ENCODE measurements around the gene SYNDIG1.
"Not testable (repeated sequence)": the region's sequence is repeated elsewhere in the genome, so short reads cannot be mapped to it uniquely, and the experiment has no call there.

SYNDIG1 gene

DNA sequence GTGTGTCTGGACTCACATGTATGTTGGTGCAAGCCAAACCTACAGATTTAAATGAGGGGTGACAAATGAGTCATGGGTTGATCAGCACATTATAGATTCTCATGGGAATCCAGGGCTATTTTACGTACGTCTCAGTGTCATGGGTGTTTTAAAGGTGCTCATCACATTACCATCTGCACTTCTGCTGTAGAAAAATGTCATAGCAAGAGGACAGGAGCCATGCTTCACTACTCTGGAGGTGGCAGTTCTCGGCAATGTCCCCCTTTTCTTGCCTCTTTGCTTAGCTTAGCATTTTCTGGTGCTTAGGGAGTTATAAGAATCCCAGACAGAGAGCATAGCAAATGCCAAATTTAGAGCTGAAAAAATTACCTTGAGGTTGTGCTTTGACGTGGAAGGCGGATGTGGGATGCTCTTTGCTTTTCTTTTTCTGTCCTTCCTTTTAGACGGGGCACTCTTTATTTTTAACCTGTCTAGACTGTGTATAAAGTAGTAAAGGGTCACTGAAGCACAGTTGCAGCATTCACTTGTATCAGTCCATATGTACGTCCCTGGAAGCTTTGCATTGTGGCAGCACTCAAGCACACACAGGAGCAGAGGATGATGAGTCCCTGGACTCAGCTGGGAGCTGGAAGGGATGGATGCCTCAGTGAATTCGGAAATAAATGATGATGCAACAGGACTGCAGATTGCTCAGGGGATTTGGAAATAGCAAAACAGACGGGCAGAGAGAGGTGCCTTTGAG lies 139.7 kb downstream of the SYNDIG1 start:
- no peak for DNase-seq (ENCODE audit: low read depth in 1 of 2, low spot score in 1 of 2)

DNA sequence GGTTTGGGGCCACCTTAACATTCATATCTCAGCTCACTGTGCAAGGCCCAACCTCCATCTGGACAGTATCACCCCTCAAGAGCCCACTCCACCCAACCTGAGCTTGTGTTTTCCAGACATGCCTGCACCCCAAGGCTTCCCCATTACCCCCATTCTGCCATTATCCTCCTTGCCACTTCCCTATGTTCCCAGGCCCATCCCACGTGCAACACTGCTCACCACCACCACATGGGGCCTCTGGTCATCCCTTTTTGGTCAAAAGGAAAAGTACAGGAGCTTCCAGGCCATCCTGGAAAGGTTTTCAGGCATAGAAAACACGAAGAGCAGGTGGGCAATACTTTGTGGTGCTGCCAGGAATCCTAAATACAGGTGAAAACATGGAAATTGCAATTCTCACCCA lies 140.3 kb downstream of the SYNDIG1 start:
- DNase-seq (ENCODE audit: low read depth in 1 of 2, low spot score in 1 of 2) = no peak

- DNase-seq (ENCODE audit: low read depth in 1 of 2, low spot score in 1 of 2) = no peak
Observed at GRCh38 chr20:24610341-24611115, 141.1 kb downstream of the SYNDIG1 start.

DNA sequence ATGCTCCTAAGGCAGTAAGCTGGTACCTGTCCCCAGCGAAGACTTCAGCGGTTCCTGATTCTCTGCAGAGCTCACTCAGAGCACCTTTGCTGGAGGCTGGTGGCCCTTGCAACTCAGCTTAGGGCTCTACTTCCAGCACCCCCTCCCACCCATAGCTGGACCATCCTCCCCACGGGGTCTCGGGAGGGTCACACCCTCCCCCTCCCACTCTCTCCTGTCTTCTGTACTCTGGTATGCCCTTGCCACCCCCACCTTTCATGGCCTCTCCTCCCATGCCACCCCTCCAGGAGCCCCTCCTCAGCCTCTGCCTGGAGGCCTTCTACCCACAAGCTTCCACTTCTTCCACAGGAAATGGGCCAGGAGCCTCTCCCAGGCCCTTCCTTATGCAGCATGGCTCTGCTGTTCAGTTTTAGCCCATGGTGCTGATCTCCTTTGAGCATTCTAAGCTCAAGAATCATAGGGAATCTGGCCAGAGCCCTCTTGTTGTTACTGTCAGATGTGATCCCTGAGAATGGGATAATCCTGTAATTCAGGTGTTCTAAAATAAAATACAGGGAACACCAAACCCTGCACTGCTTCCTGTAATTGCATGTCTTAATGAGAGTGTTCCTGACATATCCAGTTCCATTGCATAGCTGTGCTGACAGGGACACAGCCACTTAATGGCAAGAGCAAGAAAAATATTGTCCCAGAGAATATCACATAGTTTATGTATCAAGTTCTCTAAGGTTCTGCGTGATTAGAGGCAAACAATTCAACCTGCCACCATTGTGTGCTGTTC lies 142.1 kb downstream of the SYNDIG1 start:
- no peak for DNase-seq (ENCODE audit: low read depth in 1 of 2, low spot score in 1 of 2)

GRCh38 chr20:24612799-24613775 lies 143.7 kb downstream of the SYNDIG1 start:
- DNase-seq (ENCODE audit: low read depth in 1 of 2, low spot score in 1 of 2) = no peak

DNA sequence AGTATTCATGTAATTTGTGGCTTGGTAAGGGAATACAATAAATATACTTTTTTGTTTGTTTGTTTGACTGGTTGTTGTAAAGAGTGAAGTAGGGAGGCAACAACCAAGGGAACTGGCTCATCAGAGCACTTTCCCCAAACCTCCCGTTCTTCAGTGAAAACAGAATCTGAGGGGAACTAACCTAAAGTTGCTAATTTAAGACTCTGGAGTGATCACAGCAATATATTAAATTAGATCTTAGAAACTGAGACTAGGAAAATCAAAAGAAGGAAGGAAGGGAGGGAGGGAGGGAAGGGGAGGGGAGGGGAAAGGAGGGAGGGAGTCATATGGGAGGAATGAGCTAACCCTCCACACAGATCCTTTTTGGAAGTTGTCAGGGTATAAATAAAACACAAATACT lies 144.9 kb downstream of the SYNDIG1 start:
- DNase-seq (ENCODE audit: low read depth in 1 of 2, low spot score in 1 of 2) = no peak

- no peak for DNase-seq (ENCODE audit: low read depth in 1 of 2, low spot score in 1 of 2)
Observed at GRCh38 chr20:24615353-24615752, 145.9 kb downstream of the SYNDIG1 start.

DNA sequence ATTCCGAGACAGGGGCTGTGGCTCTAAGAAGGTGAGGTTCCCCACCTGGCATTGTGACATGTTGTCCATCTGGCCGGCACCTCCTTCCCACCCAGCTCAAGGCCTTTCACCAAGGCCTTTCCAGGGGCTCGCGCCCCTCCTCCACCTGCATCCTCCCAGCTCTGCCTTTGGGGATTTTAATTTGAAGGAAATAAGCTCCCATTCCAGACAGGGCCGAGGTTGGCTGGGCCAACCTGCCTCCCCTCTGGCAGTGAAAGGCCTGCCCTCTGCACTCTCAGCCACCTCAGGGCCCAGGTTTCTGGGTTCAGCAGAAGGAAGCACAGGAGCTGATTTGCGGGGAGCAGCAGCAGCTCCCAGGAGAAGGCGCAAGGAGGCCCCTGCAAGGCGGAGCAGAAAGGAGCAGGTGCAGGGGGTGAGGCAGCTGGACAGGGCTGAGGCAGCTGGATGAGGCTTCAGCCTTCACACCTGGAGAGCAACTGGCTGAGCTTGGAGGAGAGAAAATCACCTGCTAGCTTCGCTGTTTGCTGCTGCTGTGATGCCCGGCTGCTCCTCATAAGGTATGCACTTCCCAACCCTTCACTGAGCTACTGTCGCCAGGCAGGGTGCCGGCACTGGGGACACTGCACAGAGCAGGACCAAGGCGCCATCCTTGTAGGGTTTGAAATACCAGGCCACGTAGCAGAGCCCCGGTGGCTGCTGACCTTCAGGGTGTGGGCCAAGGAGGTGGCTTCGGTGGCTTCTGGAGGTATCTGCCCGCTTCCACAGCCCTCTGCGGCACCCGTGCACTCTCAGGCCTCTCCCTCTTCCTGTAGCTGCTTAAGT lies 147.0 kb downstream of the SYNDIG1 start:
- no peak for DNase-seq (ENCODE audit: low read depth in 1 of 2, low spot score in 1 of 2)

- DNase-seq (ENCODE audit: low read depth in 1 of 2, low spot score in 1 of 2) = no peak
Observed at GRCh38 chr20:24617080-24617432, 147.6 kb downstream of the SYNDIG1 start.

DNA sequence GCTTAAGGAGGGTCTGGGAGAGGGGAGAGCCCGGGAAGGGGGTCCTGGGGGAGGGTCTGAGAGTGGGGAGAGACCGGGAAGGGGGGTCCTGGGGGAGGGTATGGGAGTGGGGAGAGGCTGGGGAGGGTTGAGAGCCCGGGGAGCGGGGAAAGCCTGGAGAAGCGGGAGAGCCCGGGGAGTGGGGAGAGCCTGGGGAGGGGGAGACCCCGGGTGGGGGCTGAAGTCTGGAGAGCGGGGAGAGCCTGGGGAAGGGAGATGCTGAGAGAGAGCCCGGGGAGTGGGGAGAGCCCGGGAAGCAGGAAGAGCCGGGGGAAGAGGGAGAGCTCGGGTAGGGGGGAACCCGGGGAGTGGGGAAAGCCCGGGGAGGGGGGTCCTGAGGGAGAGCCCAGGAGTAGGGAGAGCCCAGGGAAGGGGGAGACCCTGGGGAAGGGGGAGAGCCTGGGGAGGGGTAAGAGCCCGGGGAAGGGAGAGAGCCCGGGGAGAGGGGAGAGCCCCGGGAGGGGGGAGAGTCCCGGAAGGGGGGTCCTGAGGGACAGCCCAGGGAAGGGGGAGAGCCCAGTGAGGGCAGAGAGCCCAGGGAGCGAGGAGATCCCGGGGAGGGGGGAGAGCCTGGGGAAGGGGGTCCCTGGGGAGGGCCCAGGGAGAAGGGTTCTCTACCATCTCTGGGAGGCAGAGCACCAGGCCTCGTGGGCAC lies 148.5 kb downstream of the SYNDIG1 start:
- DNase-seq (ENCODE audit: low read depth in 1 of 2, low spot score in 1 of 2) = no peak

DNA sequence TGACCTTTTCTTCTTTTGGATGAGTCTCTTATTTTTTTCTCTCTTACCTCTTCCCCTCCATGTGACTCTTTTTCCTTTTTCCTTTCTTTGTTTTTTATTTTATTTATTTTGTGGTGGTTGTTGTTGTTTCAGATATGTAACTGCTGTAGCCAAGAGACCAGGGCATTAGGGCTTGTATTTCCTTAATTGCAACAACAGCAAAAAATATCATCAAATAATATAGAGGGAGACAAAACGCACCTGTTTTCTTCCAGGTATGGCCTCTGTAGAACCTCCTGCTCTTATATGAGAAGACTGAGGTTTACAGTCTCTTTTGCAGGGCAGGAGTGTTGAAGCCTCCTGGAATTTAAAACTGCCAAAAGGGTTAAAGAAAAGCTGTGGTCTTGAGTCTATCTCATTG lies 149.3 kb downstream of the SYNDIG1 start:
- DNase-seq (ENCODE audit: low read depth in 1 of 2, low spot score in 1 of 2) = no peak

DNA sequence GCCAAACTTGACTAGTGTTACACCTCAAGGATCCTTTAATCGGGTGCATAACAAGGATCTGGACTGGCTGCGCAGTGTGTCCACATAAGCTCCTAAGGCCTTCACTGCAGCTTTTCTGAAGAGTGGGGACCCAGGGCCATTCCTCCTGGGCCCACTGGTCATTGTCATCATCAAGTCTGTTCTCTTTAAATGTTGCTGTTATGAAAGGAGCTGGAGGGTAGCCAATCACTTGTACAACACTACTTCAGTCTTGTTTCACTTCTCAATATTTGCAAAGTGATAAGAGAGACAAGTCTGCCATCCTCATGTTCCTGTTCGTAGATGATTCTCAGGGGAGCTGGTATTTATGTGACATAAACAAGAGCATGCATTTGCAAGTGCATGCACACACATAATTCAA lies 149.8 kb downstream of the SYNDIG1 start:
- no peak for DNase-seq (ENCODE audit: low read depth in 1 of 2, low spot score in 1 of 2)

DNA sequence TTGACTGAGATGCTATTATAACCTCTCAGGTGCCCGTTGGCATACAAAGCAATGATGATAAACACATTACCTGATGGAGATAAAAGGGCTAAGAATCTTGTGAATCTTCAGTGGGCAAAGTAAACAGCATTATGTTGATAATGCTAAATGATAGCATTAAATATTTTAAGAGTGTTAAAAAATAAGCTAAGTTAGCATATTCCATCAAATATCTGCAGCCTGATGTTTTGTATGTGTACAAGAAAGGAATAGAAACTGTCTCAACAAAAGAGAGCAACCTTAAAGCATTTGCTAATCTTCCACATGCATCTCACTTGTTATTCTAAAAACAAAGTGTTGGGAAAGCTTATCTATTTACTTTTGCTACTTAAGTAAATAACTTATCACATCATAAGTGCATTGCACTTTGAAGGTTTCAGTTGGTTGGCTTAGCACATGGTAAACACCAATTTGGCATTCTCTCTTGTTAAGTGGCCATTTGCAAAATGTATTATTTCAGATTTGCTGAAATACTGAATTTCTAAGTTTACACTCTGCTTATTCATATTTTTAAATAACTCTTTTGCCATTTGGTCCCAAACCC lies 151.6 kb downstream of the SYNDIG1 start:
- no peak for DNase-seq (ENCODE audit: low read depth in 1 of 2, low spot score in 1 of 2)

DNA sequence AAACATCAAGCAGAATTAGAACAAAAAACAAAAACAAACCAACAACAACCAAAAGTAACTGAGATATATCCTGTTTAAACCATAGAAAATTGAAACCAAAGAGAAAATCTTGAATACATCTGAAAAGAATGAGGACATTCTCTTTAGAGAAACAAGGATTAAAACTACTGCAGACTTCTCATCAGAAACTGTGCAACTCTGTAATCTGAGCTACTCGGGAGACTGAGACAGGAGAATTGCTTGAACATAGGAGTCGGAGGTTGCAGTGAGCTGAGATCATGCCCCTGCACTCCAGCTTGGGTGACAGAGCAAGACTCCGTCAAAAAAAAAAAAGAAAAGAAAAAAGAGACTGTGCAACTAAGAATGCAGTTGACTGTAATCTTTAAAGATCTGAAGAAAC lies 153.4 kb downstream of the SYNDIG1 start:
- no peak for DNase-seq (ENCODE audit: low read depth in 1 of 2, low spot score in 1 of 2)

DNA sequence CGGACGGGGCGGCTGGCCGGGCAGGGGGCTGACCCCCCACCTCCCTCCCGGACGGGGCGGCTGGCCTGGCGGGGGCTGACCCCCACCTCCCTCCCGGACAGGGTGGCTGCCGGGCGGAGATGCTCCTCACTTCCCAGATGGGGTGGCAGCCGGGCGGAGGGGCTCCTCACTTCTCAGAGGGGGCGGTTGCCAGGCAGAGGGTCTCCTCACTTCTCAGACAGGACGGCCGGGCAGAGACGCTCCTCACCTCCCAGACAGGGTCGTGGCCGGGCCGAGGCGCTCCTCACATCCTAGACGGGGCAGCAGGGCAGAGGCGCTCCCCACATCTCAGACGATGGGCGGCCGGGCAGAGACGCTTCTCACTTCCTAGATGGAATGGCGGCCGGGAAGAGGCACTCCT lies 156.7 kb downstream of the SYNDIG1 start:
- DNase-seq (ENCODE audit: low read depth in 1 of 2, low spot score in 1 of 2) = not testable (repeated sequence)

GRCh38 chr20:24627291-24627690 lies 157.9 kb downstream of the SYNDIG1 start:
- no peak for DNase-seq (ENCODE audit: low read depth in 1 of 2, low spot score in 1 of 2)

DNA sequence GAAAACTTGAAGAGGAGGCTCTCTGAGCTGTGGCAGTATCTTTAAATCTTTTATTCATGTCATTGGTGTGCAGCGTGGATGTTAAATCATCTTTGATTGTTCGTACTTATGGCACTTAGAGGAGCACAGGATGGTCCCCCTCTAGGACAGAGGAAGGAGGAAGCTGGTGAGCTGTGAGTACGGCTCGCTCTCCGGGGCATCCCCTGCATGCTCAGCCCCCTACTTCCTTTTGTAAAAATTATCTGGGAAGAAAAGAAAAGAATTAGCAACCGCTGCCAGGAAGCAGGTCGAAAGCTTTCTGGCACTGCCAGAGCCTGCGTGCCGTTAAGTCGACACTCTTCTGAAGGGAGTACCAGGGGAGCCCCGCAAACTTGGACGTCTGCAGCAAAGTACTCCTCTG lies 158.5 kb downstream of the SYNDIG1 start:
- no peak for DNase-seq (ENCODE audit: low read depth in 1 of 2, low spot score in 1 of 2)

DNA sequence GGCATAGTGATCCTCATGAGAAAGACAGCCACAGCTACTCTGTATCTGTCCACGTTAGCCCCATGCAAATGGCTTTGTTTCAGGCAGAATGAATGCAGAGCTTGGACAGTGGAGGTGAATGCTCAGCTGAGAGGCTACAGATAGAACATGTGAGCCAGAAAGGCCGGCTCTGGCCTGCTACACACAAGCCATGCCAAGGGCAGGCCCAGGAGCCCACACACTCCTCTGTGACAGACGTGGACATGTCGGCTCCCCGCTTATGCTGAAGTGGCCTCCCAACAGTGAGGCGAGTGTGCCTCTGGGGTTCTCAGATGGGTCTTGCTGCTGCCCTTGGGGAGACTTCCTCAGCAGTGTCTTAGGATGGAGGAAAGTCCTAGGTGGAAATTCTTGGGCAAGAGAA lies 159.6 kb downstream of the SYNDIG1 start:
- no peak for DNase-seq (ENCODE audit: low read depth in 1 of 2, low spot score in 1 of 2)

- no peak for DNase-seq (ENCODE audit: low read depth in 1 of 2, low spot score in 1 of 2)
Observed at GRCh38 chr20:24629668-24630067, 160.2 kb downstream of the SYNDIG1 start.

All from stimulated activated CD4-positive, alpha-beta T cell treated with anti-CD3 and anti-CD28 coated beads, Interleukin-15, amount 100 ng/mL, for 1 hour (primary cell).